Measurements from ENCODE around the gene ABCC8. TPM values are rescaled to one million over a fixed set of nuclear protein-coding genes. Genes with fewer than 3 reads are reported as not detected.

ABCC8 gene
- total RNA-seq, 4 donors from 2014 or later, result 0.23 to 1.9 (median 0.62) TPM; not detected in 1

DNA sequence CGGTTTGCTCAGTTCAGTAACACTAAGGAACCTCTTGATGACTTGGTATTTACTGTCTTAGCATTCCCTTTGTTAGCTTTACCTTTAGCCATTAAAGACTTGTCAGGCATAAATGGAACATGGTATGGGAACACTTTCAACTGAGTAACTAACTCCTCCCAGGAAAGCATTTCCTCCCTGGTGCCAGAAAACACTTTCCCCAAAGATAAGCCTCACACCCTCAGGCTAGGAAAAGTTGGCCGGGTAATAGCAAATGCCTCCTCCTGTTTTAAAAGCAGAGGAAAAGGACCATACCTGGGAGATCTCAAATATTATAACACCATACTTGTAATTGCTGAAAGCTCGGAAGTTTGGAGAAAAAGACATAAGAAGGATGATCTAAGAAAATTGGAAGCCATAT, 100.2 kb downstream of the ABCC8 start:
- Histone ChIP-seq H3K4me3 (no peak overlapping the region), H3K27ac (no peak overlapping the region), H3K36me3 (peaks cover 0 to 84% of the 10 kb centered on the region in 2 donors), H3K27me3 (no peaks in the 10 kb centered on the region), H3K9me3 (peaks cover 0 to 25% (median 4%) of the 10 kb centered on the region in 3 donors), H3K4me1 (no peaks in the 10 kb centered on the region)
- whole genome bisulfite sequencing, 2 donors (ENCODE audit: low coverage in 1 of 2), result 80 to 86% methylated on average over 1 to 3 of the region's 3 CpGs
- no peak for TF ChIP-seq POLR2AphosphoS5 (IDR thresholded peaks at IDR 0.05)
- no peak for TF ChIP-seq EP300 (IDR thresholded peaks at IDR 0.05)
- no peak for TF ChIP-seq POLR2A (IDR thresholded peaks at IDR 0.05)
- TF ChIP-seq CTCF (IDR thresholded peaks at IDR 0.05), result no peak
- ATAC-seq, result no peak

DNA sequence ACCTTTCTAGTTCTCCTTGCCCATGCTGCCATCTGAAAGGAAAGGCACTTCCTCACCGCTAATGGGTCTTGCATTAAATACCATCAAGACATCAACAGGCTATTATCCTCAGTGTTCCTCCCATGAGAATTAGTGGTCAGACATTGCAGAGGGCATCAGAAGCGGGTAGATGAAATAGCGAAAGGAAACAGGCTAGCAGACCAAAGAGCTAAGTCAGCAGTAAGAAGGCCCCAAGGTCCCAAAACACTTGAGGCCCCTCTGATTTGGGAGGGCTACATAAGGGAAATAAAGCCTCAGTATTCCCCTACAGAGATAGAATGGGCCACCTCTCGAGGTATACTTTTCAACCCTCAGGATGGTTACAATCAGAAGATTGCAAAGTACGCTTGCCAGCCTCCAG, 101.1 kb downstream of the ABCC8 start:
- H3K36me3 ChIP-seq, result peaks cover 2 to 94% of the 10 kb centered on the region in 2 donors
- H3K4me3 ChIP-seq, result no peak overlapping the region
- TF ChIP-seq EP300 (IDR thresholded peaks at IDR 0.05) (no peak), POLR2A (IDR thresholded peaks at IDR 0.05) (no peak), POLR2AphosphoS5 (IDR thresholded peaks at IDR 0.05) (no peak), CTCF (IDR thresholded peaks at IDR 0.05) (no peak)
- no peak for ATAC-seq
- no peaks in the 10 kb centered on the region for H3K27me3 ChIP-seq
- H3K9me3 ChIP-seq, result peaks cover 0 to 35% (median 6%) of the 10 kb centered on the region in 3 donors
- WGBS, 2 donors (ENCODE audit: low coverage in 1 of 2), result 63 to 88% methylated on average over 3 to 5 of the region's 5 CpGs
- H3K4me1 ChIP-seq, result no peaks in the 10 kb centered on the region
- H3K27ac ChIP-seq, result no peak overlapping the region

DNA sequence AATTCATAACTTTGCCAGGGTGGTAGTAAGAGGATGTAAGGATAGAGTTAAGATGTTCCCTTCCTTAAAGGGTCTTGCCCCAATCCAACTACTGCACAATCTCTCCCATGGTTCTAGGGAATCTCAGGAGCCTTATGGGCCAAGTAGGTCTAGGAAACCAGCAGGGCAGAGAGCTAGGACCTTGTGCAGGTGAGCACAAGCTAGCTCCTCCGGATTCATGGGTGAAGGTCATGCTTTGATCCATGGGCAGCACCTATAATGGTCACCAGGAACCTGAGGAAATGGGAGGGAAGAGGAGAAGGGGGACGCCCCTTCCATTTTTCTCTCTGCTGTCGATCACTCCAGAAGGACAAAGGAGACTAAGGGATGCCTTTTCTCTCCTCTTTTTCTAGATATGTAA, 105.0 kb downstream of the ABCC8 start:
- WGBS, 2 donors (ENCODE audit: low coverage in 1 of 2), result 55 to 67% methylated on average over 2 to 3 of the region's 3 CpGs
- Histone ChIP-seq H3K27ac (no peak overlapping the region), H3K27me3 (no peaks in the 10 kb centered on the region), H3K9me3 (peaks cover 0 to 54% (median 6%) of the 10 kb centered on the region in 3 donors), H3K4me3 (no peak overlapping the region), H3K4me1 (no peaks in the 10 kb centered on the region), H3K36me3 (peaks cover 4 to 100% of the 10 kb centered on the region in 2 donors)
- no peak for TF ChIP-seq POLR2A (IDR thresholded peaks at IDR 0.05)
- TF ChIP-seq EP300 (IDR thresholded peaks at IDR 0.05), result no peak
- TF ChIP-seq CTCF (IDR thresholded peaks at IDR 0.05), result no peak
- no peak for TF ChIP-seq POLR2AphosphoS5 (IDR thresholded peaks at IDR 0.05)
- no peak for ATAC-seq

GRCh38 chr11:17369684-17370243, 106.9 kb downstream of the ABCC8 start:
- H3K9me3 ChIP-seq, result peaks cover 0 to 54% (median 6%) of the 10 kb centered on the region in 3 donors
- H3K27me3 ChIP-seq, result no peaks in the 10 kb centered on the region
- peaks cover 4 to 89% of the 10 kb centered on the region in 2 donors for H3K36me3 ChIP-seq
- no peak for ATAC-seq
- no peaks in the 10 kb centered on the region for H3K4me1 ChIP-seq
- WGBS, 2 donors (ENCODE audit: low coverage in 1 of 2), result 77 to 100% methylated on average over 2 of the region's 2 CpGs
- H3K4me3 ChIP-seq, result no peak overlapping the region
- H3K27ac ChIP-seq, result no peak overlapping the region
- TF ChIP-seq POLR2A (IDR thresholded peaks at IDR 0.05) (no peak), EP300 (IDR thresholded peaks at IDR 0.05) (no peak), CTCF (IDR thresholded peaks at IDR 0.05) (no peak), POLR2AphosphoS5 (IDR thresholded peaks at IDR 0.05) (no peak)

GRCh38 chr11:17369094-17369493, 107.6 kb downstream of the ABCC8 start:
- no peak for ATAC-seq

More at GRCh38 chr11:17369094-17369493, 107.6 kb downstream of the ABCC8 start:
- H3K27me3 ChIP-seq, result no peaks in the 10 kb centered on the region
- no peak for TF ChIP-seq EP300 (IDR thresholded peaks at IDR 0.05)
- no peak for TF ChIP-seq POLR2AphosphoS5 (IDR thresholded peaks at IDR 0.05)
- no peak for TF ChIP-seq CTCF (IDR thresholded peaks at IDR 0.05)
- no peak for TF ChIP-seq POLR2A (IDR thresholded peaks at IDR 0.05)
- peaks cover 0 to 54% (median 6%) of the 10 kb centered on the region in 3 donors for H3K9me3 ChIP-seq
- no peaks in the 10 kb centered on the region for H3K4me1 ChIP-seq
- H3K36me3 ChIP-seq, result peaks cover 4 to 86% of the 10 kb centered on the region in 2 donors
- H3K4me3 ChIP-seq, result no peak overlapping the region
- no peak overlapping the region for H3K27ac ChIP-seq
